GM19467 (cell line): Measurements from ENCODE around the gene NRARP.
"Not testable (repeated sequence)": the region's sequence is repeated elsewhere in the genome, so short reads cannot be mapped to it uniquely, and the experiment has no call there.

Experiments used
- ATAC-seq: cut with Tn5 transposase; IDR thresholded peaks from one replicate; pipeline ENCODE4 v1.9.1; 2021; ENCODE audit warnings: mild to moderate bottlenecking, moderate library complexity; ENCODE audit not compliant: unreplicated experiment

NRARP gene

GRCh38 chr9:137266162-137266527, 35.9 kb downstream of the NRARP start:
- ATAC-seq, result no peak

DNA sequence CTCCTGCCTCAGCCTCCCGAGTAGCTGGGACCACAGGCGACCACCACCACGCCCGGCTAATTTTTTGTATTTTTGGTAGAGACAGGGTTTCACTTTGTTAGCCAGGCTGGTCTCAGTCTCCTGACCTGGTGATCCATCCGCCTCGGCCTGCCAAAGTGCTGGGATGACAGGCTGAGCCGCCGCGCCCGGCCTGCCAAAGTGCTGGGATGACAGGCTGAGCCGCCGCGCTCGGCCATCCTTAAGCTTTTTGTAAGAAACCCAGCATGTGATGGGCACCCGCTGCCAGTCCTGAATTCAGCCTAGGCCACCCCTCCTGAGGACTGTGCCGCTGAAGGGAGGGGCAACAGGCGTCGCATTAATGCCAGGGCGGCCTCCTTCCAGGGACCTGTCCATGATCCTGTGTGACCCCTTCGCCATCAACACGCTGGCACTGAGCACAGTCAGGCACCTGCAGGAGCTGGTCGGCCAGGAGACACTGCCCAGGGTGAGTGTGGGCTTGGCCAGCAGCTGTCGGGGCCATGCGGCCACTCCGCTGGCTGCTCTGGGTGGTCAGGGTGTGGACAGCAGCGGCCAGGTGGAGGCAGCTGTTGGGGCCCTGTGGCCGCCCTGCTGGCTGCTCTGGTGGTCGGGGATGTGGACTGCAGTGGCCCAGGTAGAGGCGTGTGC, 36.4 kb downstream of the NRARP start:
- ATAC-seq, result no peak

DNA sequence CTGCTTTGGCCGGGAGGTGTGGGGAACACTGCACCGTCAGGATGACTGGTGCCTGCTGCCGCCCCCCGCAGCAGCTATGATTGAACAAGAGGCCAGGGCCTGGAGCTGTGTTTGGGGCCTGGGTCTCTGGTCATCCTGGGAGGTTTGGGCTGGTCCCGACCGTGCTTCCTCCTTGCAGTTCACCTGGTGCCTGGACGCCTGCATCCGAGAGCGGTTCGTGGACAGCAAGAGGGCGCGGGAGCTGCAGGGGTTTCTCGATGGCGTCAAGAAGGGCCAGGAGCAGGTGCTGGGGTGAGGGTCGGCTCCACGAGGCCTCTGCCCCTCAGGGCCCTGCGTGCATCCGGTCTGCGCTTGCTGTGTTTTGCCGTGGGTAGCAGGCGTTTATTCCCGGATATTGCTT, 38.0 kb downstream of the NRARP start:
- no peak for ATAC-seq

DNA sequence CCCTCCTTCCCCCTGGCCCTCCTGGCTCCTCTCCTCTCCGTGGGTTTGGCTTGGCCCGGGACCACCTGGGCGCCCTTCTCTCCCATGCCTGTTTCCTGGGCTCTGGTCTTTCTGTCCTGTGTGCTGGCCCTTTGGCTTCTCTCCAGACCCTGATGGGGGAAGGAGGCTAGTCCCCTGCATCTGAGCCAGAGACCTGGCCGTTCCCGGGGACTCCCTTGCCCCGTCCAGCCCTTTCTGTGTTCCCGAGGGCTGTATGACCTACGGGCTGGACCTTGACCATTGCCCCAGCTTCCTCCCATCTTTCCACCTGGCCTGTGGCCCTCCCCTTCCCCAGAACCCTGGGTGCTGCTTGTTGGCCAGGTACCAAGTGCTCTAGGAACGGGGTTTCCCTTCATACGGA, 38.6 kb downstream of the NRARP start:
- ATAC-seq, result no peak

- no peak for ATAC-seq
These were observed 39.2 kb downstream of the NRARP start for GRCh38 chr9:137262909-137263285.

DNA sequence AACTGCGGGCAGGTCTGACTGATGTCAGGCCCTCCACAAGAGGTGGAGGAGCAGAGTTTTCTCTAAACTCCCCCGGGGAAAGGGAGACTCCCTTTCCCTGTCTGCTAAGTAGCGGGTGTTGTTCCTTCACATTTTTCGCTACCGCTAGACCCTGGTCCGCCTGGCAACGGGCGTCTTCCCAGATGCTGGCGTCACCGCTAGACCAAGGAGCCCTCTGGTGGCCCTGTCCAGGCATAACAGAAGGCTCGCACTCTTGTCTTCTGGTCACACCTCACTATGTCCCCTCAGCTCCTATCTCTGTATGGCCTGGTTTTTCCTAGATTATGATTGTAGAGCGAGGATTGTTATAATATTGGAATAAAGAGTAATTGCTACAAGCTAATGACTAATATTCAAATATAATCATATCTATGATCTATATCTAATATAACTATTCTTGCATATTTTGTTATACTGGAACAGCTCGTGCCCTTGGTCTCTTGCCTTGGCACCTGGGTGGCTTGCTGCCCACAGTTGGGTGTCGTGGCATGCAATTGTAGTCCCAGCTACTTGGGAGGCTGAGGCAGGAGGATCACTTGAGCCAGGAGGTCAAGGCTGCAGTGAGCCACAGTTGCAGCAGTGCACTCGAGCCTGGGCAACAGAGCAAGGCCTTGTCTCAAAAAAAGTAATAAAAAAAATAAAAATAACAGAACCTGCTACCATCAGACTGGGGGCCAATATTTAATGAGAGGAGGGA, 39.7 kb downstream of the NRARP start:
- ATAC-seq, result not testable (repeated sequence)

DNA sequence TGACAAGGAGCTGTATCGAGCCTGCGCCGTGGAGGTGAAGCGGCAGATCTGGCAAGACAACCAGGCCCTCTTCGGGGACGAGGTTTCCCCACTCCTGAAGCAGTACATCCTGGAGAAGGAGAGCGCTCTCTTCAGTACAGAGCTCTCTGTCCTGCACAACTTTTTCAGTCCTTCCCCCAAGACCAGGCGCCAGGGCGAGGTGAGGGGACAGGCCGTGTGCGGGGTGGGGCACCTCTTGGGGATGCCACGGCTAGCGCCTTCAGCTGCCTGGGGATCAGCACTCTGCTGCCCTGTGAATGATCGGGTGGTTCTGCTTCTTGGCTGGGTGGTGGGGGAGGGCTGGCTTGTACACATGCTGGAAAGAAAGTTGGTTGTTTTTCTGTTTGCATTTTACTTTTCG, 45.2 kb downstream of the NRARP start:
- ATAC-seq, result no peak

- ATAC-seq, result no peak
These were observed 45.7 kb downstream of the NRARP start for GRCh38 chr9:137256362-137256761.

DNA sequence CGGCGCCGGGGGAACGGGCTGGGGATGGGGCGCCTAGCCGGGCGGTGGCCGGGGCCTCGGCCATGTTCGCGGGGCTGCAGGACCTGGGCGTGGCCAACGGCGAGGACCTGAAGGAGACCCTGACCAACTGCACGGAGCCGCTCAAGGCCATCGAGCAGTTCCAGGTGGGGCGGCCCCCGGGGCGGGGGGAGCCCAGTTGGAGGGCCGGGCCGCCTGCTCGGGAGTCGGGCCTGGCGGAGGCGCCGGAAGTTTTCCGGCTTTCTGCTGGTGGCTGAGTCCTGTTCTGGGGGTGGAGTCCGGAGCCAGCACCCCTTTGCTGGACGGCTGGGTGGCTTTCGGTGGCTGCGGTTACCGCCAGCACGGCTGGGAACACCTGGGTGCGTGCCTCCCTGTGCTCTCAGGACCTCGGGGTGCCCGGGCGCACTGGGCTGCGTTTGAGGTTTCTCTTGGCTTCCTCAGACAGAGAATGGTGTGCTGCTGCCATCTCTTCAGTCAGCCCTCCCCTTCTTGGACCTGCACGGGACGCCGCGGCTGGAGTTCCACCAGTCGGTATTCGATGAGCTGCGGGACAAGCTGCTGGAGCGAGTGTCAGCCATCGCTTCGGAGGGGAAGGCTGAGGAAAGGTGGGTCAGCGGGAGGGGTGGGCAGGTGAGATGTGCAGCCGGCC, 46.5 kb downstream of the NRARP start:
- peak; percentile 20 for ATAC-seq

- ATAC-seq, result peak; percentile 68
These were observed 47.2 kb downstream of the NRARP start, which contains the start of gene NELFB for GRCh38 chr9:137254624-137255447. NELFB (plus strand) TSS chr9:137255327.

DNA sequence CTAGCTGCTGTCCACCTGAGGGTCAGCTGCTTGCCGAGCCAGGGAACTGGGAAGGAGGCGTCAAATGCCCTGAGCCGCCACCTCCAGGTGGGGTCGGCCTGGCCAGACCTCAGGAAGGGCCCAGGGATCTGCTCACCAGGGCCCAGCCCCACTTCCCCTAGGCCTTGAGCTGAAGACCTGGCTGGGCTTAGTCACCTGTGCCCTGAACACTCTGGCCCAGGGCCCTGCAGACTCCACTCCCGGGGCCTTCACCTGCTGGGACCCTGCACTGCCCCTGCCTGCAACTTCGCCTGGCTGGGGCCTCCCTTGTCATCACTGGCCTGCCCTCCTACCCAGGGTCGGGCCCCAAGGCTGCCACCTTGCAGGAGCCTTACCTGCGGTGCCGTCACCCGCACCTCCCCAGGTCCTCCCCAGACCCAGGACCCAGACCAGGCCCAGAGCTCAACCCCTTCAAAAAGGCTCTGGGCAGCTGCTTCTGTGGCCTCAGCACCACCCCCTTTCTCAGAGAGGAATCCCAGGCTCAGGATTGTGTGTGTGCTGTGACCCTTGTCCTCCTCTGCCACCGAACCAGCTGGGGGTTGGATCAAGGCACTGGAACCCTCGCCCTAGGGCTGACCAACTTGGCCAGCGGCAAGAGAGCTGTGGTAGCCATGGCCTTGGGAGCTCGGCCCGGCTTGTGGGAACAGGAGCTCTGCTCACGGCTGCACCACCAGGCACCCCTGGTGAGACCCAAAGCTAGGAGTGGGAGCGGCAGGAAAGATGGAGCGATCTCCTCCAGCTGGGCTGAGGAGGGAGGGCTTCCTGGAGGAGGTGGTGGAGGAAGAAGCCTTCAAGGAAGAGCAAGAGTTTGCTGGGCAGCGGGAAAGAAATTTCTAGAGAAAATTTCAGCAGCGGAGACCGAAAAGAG, 48.1 kb downstream of the NRARP start:
- no peak for ATAC-seq

GRCh38 chr9:137252555-137253506, 49.2 kb downstream of the NRARP start:
- ATAC-seq, result no peak

DNA sequence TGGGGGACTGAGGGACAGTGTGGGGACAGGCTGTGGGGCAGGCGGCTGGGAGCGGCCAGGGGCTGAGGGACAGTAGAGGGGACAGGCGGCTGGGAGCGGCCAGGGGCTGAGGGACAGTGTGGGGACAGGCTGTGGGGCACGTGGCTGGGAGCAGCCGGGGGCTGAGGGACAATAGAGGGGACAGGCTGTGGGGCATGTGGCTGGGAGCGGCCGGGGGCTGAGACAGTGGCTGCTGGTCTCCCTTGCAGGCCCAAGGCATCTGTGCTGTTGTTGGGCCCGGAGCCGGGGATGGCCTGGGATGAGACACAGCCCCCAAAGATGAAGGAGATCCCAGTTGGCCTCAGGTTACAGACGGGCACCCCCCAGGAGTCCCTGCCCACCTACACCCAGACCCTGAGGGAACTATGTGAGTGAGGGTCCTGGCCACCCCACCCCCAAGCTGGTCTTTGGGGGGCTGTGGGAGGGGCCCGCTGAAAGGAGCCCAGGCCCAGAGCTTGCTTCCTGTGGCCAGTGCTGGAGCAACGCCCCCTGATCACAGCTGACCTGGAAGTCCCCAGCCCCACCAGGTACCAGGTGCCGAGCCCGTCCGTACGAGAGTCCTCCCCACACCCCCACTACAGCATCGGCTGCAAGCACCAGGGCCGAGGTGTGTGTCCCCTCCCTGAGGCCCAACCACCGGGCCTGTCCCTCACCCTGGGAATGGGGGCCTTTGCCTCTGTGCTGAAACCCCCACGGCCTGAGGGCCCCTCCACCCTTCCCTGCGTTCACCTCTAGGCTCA, 50.4 kb downstream of the NRARP start:
- ATAC-seq, result no peak

GRCh38 chr9:137251194-137251461, 50.9 kb downstream of the NRARP start, which contains the start of gene STPG3:
STPG3 (plus strand) TSS chr9:137251286; CDS start chr9:137251287, 1 bp downstream.
- ATAC-seq, result no peak

GRCh38 chr9:137250329-137251193, 51.5 kb downstream of the NRARP start:
- ATAC-seq, result no peak
